Activated T-helper 1 cell treated with anti-CD3 and anti-CD28 coated beads, Interleukin-12 subunit alpha, Interleukin-12 subunit beta, Interleukin-2, Interleukin-4 antibody, amounts not matched to agents 30 ng/mL and 10 ng/mL and 1 ng/mL, durations not matched to agents 14 hours and 24 hours and 36 hours (primary cell): ENCODE data around the gene EXOC4. TPM values are rescaled to one million over a fixed set of nuclear protein-coding genes. Genes with fewer than 3 reads are reported as not detected.
"Not testable (repeated sequence)": the region's sequence is repeated elsewhere in the genome, so short reads cannot be mapped to it uniquely, and the experiment has no call there.

Experiments used
- DNase-seq: peaks from one replicate; pipeline ENCODE4 v3.0.0; 2021; ENCODE audit warnings: low spot score
- H3K27ac Mint-ChIP-seq: one replicate; pipeline ENCODE4 v1.8.0; 2021; ENCODE audit warnings: mild to moderate bottlenecking, mixed read lengths
- H3K27me3 Mint-ChIP-seq: one replicate; pipeline ENCODE4 v1.8.0; 2022; ENCODE audit warnings: mild to moderate bottlenecking, moderate library complexity, mixed read lengths; ENCODE audit not compliant: insufficient read depth
- H3K36me3 Mint-ChIP-seq: one replicate; pipeline ENCODE4 v1.8.0; 2021; ENCODE audit warnings: low read depth, mixed read lengths
- H3K4me1 Mint-ChIP-seq: one replicate; pipeline ENCODE4 v1.8.0; 2021; ENCODE audit warnings: low read depth, mixed read lengths
- H3K4me3 Mint-ChIP-seq: one replicate; pipeline ENCODE4 v1.8.0; 2021; ENCODE audit warnings: mild to moderate bottlenecking, moderate library complexity, mixed read lengths
- H3K9me3 Mint-ChIP-seq: one replicate; pipeline ENCODE4 v1.8.0; 2021; ENCODE audit warnings: mixed read lengths
- intact Hi-C: fragments of 100-400 bp; cut with micrococcal nuclease; formaldehyde crosslinking; loops from one replicate; pipeline ENCODE4 v1.15.1; 2024
- total RNA-seq: library from RNA; stranded (reverse); gene quantifications from 2 replicates; pipeline ENCODE4 v1.2.3, GENCODE V29; 2022

Gene EXOC4
- total RNA-seq, 1 donor from 2014 or later: 58.6 TPM

GRCh38 chr7:133761443-133761842 is 508.6 kb downstream of the EXOC4 start:
- Mint-ChIP-seq H3K9me3 (no peaks in the 10 kb centered on the region), H3K36me3 (no peaks in the 10 kb centered on the region), H3K4me3 (no peak overlapping the region), H3K27ac (no peak overlapping the region), H3K27me3 (no peaks in the 10 kb centered on the region), H3K4me1 (no peaks in the 10 kb centered on the region)
- intact Hi-C loops: no loop called here
- no peak for DNase-seq

GRCh38 chr7:133763076-133763640 is 510.3 kb downstream of the EXOC4 start:
- no peak overlapping the region for H3K4me3 Mint-ChIP-seq
- H3K9me3 Mint-ChIP-seq: no peaks in the 10 kb centered on the region
- H3K27ac Mint-ChIP-seq: no peak overlapping the region
- DNase-seq: no peak
- H3K36me3 Mint-ChIP-seq: no peaks in the 10 kb centered on the region
- intact Hi-C loops: no loop called here
- no peaks in the 10 kb centered on the region for H3K27me3 Mint-ChIP-seq
- H3K4me1 Mint-ChIP-seq: no peaks in the 10 kb centered on the region

GRCh38 chr7:133769668-133770067 is 516.8 kb downstream of the EXOC4 start:
- no peak overlapping the region for H3K4me3 Mint-ChIP-seq
- no peaks in the 10 kb centered on the region for H3K36me3 Mint-ChIP-seq
- no peaks in the 10 kb centered on the region for H3K27me3 Mint-ChIP-seq
- no peak for DNase-seq
- H3K27ac Mint-ChIP-seq: no peak overlapping the region
- intact Hi-C loops: no loop called here
- no peaks in the 10 kb centered on the region for H3K4me1 Mint-ChIP-seq
- H3K9me3 Mint-ChIP-seq: no peaks in the 10 kb centered on the region

DNA sequence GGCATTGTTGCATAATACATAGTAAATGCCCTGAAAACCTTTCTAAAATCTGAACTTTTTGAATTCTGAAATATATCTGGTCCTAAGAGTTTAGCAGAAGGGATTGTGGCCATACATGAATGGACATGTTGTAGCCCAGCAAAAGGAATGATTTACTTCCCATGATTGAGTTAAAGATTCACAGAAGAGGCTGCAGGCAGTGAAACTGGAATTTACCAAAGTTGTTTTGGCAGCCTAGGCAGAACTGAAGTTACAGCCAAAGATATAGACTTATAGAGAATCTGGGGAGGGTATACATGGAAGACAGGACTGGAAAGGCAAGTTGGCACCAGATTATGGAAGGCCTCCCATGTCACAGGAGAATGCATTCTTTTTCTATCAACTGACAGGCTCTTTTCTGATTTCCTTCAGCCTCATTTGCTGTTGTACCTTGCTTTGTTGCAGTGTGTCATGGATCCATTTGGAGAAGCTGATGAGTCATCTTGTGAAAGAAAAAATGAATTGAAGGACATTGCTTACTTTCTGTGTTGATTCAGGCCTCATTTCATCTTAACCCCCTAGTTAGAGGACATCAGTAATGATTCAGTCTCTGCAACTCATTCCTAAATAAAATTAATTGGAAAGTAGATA is 518.1 kb downstream of the EXOC4 start:
- no peaks in the 10 kb centered on the region for H3K36me3 Mint-ChIP-seq
- intact Hi-C loops: no loop called here
- DNase-seq: no peak
- no peaks in the 10 kb centered on the region for H3K4me1 Mint-ChIP-seq
- no peaks in the 10 kb centered on the region for H3K27me3 Mint-ChIP-seq
- no peak overlapping the region for H3K4me3 Mint-ChIP-seq
- H3K27ac Mint-ChIP-seq: no peak overlapping the region
- no peaks in the 10 kb centered on the region for H3K9me3 Mint-ChIP-seq

- Mint-ChIP-seq H3K9me3 (no peaks in the 10 kb centered on the region), H3K36me3 (no peaks in the 10 kb centered on the region), H3K27me3 (no peaks in the 10 kb centered on the region), H3K4me1 (no peaks in the 10 kb centered on the region), H3K27ac (no peak overlapping the region), H3K4me3 (no peak overlapping the region)
- DNase-seq: no peak
- intact Hi-C loops: no loop called here
Observed at GRCh38 chr7:133771788-133772419, 519.0 kb downstream of the EXOC4 start.

DNA sequence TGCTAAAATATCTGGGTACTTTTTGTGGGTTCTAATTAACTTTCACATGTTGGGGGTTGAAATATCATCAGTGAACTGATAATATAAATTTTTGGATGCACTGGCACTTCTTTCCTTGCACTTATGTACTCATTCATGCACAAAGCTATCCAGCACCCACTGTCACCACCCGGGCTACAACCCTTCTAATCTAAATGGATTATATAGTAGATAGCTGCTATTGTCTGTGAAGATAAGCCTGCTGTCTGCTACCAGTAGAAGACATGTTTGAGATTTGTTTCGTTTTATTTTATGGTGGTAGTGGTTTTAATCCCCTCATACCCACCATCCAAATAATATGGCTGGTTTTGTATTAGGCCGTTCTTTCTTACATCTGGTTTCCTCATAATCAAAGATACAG is 520.7 kb downstream of the EXOC4 start:
- Mint-ChIP-seq H3K27me3 (no peaks in the 10 kb centered on the region), H3K4me3 (no peak overlapping the region), H3K4me1 (no peaks in the 10 kb centered on the region), H3K27ac (no peak overlapping the region), H3K36me3 (no peaks in the 10 kb centered on the region), H3K9me3 (no peaks in the 10 kb centered on the region)
- no peak for DNase-seq
- intact Hi-C loops: no loop called here

- Mint-ChIP-seq H3K36me3 (no peaks in the 10 kb centered on the region), H3K4me1 (no peaks in the 10 kb centered on the region), H3K27me3 (no peaks in the 10 kb centered on the region), H3K9me3 (peaks cover 10% of the 10 kb centered on the region), H3K27ac (no peak overlapping the region), H3K4me3 (no peak overlapping the region)
- intact Hi-C loops: no loop called here
- no peak for DNase-seq
Observed at GRCh38 chr7:133775201-133775600, 522.3 kb downstream of the EXOC4 start.

- peaks cover 10% of the 10 kb centered on the region for H3K9me3 Mint-ChIP-seq
- intact Hi-C loops: no loop called here
- no peaks in the 10 kb centered on the region for H3K4me1 Mint-ChIP-seq
- no peaks in the 10 kb centered on the region for H3K27me3 Mint-ChIP-seq
- H3K36me3 Mint-ChIP-seq: no peaks in the 10 kb centered on the region
- no peak overlapping the region for H3K4me3 Mint-ChIP-seq
- H3K27ac Mint-ChIP-seq: no peak overlapping the region
- no peak for DNase-seq
Observed at GRCh38 chr7:133776266-133776665, 523.4 kb downstream of the EXOC4 start.

DNA sequence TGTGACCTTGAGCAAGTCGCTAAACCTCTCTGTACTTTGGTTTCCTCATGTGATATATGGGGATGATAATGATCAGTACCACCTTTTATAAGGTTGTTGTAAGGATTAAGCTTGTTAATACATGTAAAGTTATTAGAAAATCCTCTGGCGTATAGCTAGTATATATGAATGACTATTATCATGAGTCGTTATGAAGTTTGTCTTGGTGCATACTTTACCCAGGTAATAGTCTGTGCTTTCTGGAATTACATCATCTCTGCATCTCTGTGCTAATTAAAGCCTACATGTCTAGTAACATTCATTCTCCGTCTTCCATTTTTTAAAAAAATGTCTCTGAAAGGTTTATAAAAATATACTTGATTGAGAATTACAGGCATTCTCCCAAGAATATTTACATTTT is 524.8 kb downstream of the EXOC4 start:
- no peak overlapping the region for H3K27ac Mint-ChIP-seq
- H3K27me3 Mint-ChIP-seq: no peaks in the 10 kb centered on the region
- H3K36me3 Mint-ChIP-seq: no peaks in the 10 kb centered on the region
- no peak overlapping the region for H3K4me3 Mint-ChIP-seq
- DNase-seq: no peak
- no peaks in the 10 kb centered on the region for H3K4me1 Mint-ChIP-seq
- intact Hi-C loops: no loop called here
- H3K9me3 Mint-ChIP-seq: peaks cover 10% of the 10 kb centered on the region

DNA sequence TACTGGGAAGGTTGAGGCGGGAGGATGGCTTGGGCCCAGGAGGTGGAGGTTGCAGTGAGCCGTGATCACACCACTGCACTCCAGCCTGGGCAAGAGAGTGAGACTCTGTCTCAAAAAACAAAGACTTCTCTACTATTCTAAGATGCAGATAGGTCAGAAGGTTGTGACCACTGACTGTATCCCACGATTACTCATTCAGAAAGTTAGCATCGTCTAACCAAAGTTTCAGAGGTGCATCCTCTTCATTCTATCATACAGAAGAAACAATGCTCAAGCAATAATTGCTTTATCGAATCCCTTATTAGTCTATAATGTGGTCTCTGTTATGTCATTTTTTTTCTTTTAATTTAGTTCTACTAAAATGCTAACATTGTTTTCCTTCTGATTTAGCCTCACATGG is 525.6 kb downstream of the EXOC4 start:
- H3K9me3 Mint-ChIP-seq: peaks cover 10% of the 10 kb centered on the region
- no peaks in the 10 kb centered on the region for H3K4me1 Mint-ChIP-seq
- H3K27ac Mint-ChIP-seq: no peak overlapping the region
- H3K36me3 Mint-ChIP-seq: no peaks in the 10 kb centered on the region
- DNase-seq: no peak
- H3K4me3 Mint-ChIP-seq: no peak overlapping the region
- no peaks in the 10 kb centered on the region for H3K27me3 Mint-ChIP-seq
- intact Hi-C loops: no loop called here

GRCh38 chr7:133779538-133779937 is 526.7 kb downstream of the EXOC4 start:
- DNase-seq, intact Hi-C loops, H3K27ac Mint-ChIP-seq, H3K27me3 Mint-ChIP-seq, H3K4me1 Mint-ChIP-seq, H3K4me3 Mint-ChIP-seq, H3K36me3 Mint-ChIP-seq: not testable (repeated sequence)
- peaks cover 10% of the 10 kb centered on the region for H3K9me3 Mint-ChIP-seq

DNA sequence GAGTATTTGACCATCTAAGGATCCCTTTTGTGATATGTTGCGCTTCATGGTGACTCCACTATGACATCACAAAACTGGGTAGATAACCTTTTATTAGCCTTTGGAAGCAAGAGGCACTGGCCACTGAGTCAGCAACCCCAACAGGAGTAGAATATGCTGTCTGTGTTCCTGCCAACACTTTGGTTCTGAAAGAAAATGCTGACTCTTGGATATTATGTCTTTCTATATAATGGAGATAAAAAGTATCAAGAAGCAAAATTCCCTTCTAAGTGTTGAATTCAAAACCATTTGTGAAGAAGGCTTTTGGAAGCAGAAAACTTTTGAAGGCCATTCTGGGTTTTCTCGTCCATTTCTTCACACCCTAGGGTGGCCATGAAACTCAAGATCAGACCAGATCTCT is 528.0 kb downstream of the EXOC4 start:
- no peaks in the 10 kb centered on the region for H3K27me3 Mint-ChIP-seq
- no peak for DNase-seq
- intact Hi-C loops: no loop called here

DNA sequence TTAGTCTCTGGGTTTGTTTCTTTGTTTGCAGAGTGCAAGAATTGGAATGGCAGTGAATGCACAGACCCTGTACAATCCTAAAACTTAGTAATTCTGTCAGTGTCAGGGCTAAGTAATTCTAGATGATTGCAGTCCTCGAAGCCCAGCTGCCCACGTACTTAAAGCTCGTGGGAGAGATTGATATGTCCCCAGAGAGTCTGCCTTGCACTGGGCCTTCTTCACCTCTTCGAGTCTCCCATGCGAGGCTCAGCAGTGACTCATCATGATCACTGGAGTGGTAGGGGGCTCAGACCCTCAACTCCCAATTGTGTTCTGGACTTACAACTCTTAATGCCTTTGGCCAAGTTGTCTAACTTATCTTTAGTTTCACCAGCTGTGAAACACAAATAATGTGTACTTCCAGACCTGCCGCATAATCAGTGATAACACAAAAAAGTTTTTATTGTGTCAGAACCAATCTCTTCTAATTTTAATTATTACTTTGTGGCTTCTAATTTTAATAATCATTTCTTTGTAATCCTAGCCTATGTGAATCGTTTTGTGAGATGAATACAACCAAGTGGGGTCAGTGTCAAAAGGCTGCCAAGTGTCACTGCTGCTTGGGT is 528.7 kb downstream of the EXOC4 start:
- Mint-ChIP-seq H3K36me3 (no peaks in the 10 kb centered on the region), H3K4me3 (no peak overlapping the region), H3K4me1 (no peaks in the 10 kb centered on the region), H3K27me3 (no peaks in the 10 kb centered on the region), H3K9me3 (peaks cover 10% of the 10 kb centered on the region), H3K27ac (no peak overlapping the region)
- intact Hi-C loops: no loop called here
- DNase-seq: no peak

More for the DNA sequence above, 528.0 kb downstream of the EXOC4 start:
- Mint-ChIP-seq H3K27ac (no peak overlapping the region), H3K4me3 (no peak overlapping the region), H3K36me3 (no peaks in the 10 kb centered on the region), H3K9me3 (peaks cover 10% of the 10 kb centered on the region), H3K4me1 (no peaks in the 10 kb centered on the region)
